Activated naive CD4-positive, alpha-beta T cell treated with Interleukin-2 at 50 U/mL for 16 hours (primary cell): ENCODE results near the gene FGFBP2.

Source experiments
- DNase-seq: peaks from one replicate; pipeline ENCODE4 v3.0.0-alpha.2; 2020

The FGFBP2 gene

DNA sequence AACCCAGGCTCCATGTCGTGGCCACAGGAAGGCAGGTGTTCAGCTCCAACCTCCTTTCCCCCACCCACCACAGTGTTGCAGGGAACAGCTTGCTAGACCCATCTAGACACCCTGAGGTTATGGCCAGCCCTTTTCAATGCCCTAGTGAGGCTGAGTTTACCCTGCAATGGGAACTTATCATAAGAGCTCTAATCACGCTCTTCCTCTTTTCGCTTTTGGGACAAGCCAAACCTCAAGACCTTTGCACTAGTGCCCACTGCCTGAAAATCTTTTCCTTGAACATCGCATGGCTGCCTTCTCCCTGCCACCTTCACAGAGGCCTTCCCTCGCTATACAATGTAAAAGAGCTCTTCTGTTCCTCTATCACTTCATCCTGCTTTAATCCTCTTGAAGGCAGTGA lies 2.4 kb upstream of the FGFBP2 start:
- no peak for DNase-seq

DNA sequence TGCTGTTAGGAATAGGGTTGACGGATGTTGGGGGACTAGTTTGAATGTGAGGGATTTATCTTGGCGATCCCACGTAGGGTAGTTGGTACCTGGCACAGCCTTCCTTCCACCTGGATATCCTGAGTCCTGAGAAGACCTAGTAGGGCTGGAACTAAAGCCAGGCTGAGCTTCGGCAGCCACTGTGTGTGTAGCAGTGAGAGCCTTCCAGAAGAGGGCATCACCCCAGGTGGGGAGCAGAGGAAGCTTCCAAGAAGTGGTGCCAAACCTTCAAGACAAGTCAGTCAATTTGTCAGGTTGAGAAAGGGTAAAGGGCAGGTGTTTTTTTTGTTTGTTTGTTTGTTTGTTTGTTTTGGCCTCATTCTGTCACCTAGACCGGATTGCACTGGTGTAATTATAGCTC lies 1.2 kb upstream of the FGFBP2 start:
- no peak for DNase-seq

DNA sequence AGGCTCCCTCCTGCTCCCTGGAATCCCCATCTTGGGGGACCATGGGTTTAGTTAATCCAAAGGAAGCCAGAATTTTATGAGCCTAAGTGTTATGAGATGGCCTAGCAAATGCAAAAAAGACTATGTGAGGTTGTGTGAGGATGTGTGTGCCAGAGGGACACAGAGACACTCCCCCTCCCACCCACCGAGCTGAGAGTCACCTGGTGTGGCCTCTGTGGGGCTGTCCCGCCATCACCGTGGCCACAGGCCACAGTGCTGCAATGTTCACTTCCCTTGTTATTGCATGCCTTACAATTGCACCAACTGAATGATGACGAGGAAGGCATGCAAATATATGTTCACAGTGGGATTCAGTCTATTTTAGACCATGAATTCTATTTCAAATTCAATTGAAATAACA lies 601 bp upstream of the FGFBP2 start:
- DNase-seq = peak; percentile 30

DNA sequence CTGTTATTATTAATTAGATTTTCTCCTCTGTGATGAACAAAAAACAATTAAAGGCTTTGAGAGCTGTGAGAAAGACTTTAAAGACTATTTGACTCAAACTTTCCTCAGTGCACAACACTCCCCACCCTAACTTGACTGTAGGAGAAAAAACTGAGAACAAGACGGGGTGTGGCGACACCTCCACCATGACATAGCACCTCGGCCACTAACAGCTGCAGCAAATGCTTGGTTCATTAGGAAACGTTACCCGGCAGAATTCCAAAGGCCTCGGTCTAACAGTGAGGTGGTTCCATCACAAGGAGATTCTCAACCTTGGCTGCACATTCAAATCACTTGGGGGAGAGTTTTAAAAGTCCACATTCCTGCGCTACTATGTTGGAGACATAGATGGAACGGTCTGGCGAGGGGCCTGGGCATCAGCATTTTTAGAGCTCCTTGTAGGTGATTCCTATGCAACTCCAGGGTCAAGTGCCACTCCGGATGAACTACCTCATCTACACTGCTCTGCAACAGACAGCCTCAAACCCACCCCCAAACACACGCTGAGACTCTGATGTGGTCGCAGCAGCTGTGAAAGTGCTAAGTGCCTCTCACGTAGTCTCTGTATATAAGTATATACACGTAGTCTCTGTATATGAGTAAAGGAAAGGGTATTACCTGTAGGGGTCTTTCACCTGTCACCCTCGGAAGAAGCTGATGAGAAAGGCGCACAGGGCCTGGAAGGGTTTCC lies 1.0 kb downstream of the FGFBP2 start:
- DNase-seq = no peak

DNA sequence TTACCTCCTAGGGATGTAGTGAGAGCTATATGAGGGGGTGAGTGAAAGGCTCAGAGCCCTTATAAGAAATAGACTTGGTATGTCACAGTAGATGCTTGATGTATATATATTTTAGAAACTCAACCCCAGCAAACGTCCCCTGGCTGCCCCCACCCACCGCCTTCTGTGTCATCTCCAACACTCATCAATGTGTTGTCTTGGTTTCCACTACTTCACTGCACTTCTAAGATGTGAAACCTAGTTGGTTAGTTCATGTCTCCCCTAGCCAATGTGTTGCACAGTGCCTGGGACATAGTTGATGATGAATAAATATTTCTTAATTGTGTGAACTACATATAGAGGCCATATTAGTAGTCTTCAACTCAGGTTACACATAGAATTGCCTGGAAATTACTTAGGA lies 4.4 kb downstream of the FGFBP2 start:
- no peak for DNase-seq

DNA sequence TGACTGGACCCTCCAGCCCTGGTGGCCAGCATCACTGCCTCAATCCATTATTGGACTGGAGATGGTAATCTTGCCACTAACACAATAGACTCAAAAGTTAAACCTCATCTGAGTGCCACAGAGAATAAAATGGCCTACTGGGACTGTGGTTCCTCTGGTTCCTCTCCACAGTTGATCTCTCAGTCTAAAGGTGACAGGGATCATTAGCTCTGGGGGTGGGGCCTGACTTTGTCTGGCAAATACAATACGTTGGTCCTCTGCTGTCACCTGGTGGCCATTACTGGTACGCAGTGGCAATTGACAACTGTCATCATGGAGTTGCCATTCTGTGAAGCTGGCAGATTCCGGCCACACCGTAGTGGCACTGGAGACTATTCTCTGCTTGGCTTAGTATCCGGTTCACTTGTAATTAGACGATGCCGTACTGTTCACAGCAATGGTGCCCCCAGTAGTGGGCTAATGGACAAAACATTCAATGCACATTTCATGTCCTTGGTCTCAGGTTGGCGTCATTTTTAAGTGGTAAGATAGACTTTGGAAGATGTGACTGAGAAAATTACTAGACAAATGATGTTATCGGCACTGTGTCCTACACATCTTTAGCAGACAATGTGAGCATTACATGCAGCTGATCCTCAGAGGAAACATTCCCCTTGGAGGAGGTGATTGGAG lies 6.7 kb downstream of the FGFBP2 start:
- DNase-seq = peak; percentile 78

DNA sequence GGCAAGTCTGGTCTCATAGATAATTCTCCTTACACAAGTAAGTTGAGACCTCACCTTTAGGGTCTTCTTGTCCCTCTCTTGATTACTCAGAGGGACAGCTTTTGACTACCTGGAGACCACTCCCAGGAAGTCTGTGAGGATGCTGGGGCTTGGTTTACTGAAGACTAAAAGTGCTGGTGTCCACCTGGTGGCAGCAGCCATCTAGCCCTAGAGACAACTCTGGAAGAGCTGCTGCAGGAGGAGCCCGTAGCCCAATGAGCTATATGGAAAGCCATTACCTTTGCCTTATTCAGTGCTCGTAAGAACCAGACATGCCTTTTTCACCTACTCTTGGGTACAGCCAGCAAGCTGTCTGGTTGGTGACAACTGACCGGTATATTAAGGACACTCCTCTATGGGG lies 7.3 kb downstream of the FGFBP2 start:
- no peak for DNase-seq

DNA sequence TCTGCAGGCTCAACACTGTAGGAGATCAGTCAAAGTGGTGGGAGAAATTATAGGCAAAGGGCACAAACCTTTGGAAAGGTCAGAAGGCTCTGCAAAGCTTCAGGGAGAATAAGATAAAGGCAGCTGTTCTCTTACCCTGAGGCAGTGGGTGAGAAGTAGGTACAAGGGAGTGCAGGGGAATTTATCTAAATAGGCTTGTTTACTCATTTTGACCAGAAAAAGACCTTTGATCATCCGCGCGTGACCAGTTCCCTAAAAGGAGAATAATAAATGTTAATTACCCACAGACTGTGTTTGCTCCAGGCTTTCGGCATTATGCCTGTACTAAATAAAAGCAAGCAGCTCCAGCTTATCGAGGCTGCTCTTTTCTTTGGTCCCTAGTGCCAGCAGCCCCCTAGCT lies 9.3 kb downstream of the FGFBP2 start:
- DNase-seq = no peak

DNA sequence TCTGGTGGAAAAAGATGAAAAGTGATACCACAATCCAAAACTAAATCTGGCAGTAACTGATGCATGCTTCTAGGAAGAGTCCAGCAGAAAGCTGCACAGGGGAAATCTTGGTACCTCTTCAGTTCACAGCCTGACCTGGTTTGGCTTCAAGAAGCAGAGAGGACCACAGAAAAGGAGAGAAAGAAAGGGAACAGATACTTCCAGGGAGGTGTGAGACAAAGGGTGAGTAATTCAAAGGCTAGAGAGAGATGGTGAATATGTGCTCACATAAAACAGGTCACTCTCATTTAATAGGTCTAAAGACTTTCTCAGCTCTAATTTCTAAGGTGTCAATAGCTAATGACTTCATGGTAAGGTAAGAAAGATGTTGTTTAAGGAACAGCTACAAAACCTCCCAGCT lies 11.2 kb downstream of the FGFBP2 start:
- no peak for DNase-seq

DNA sequence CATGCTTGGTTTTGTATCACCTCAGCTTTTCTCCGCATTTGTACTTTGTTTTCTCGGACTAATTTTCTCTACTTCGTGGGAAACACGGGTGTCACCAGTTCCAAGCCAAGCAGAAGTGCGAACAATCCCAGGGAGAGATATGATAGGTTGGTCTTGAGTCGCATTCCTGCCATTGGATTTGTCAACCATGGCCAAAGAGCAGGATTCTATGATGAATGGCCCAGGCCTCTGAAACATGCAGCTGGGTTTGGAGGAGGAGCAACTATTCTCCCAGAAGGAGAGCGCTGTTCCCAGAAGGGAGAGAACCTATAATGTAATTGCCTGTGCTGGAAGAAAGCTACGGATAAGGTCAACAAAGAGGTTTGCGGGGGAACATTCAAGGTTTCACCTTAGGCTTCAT lies 14.1 kb downstream of the FGFBP2 start:
- DNase-seq = no peak

DNA sequence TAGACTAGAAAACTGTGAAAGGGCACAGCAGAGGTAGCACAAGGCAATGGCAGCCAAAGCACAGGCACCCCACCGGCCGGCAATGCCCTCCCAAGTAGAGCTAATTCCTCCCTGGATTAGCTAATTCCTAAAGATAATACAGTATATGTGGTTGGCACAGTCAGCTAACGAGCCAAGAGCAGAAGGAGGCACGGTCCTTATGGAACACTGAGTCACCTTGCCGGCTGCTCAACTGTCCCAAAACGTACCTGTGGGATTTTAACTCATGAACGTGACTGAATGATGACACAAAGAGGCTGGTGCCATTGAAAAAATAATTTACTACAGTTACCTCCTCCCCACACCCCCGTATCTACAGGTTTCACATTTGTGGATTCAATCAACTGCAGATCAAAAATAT lies 15.3 kb downstream of the FGFBP2 start:
- no peak for DNase-seq

DNA sequence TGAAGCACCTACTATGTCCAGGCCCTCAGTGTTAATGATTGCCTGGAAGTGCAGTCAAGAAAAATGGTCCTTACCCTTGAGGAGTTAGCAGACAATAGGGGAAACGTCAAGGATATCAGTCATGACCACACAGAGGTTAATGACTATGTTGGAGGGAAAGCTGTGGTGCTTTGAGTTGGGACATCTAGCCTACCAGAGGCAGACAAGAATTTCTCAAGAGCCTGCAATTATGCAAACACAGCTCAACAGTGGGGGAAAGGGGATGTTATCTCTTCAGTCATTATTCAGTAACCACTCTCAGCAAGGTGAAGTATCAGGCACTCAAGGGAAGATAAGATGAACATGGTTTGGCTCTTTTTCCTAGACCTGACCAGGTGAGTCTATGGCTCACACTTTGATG lies 17.5 kb downstream of the FGFBP2 start:
- DNase-seq = no peak

DNA sequence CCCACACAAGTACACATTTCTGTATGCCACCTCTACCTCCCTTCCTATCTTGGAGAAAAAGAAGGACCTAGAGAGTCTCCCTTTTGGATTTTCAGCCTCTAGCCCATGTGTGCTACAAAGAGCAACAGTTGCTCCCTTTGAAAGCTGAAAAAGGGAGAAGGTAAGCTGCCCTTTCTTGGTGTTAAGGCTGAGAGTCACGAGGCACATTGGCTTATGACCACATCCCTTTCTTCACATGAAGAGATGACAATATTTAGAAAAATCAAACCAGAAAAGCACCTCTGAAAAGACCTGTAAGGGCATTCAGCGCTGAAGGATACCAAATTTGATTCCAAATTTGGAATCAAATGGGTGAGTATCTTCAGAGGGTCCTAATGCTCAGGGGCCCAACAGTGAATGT lies 18.1 kb downstream of the FGFBP2 start:
- DNase-seq = no peak

DNA sequence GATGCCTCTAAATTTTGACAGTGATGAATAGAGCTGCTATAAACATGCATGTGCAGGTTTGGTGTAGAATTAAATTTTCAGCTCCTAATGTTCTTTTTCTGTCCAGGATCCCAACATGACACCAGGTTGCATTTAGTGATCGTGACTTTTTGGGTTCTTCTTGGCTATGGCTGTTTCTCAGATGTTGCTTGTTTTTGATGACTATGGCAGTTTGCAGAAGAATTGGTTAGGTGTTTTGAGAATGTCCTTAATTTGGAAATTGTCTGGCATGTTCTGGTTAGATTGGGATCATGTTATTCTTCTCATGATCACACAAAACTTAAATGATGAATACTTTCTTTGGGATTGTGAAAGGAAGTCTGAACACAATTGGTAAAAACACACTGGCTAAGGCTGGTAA lies 20.7 kb downstream of the FGFBP2 start:
- DNase-seq = no peak

DNA sequence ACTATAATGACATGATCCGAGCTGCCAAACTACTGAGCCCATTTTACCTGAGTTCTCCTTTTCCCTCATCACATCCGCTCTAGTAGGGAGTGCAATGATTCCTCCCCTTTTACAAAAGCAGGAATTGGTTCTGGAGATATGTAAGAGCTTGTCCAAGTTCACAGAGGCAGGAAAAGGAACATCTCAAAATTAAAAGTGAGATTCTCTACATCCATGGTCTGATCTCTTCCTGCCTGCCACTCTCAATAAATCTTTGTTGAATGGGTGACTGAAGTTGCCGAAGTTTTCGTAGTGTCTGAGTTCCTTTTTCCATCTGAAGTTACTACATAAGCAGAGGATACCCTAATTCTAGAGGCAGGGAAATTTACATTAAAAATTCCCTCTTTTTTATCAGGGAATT lies 24.3 kb downstream of the FGFBP2 start, which contains the start of gene FGFBP1:
Gene FGFBP1 (minus strand): TSS at position 101 of the 400 bp plus-strand sequence. CDS start 2,108 bp downstream, outside the sequence.
- no peak for DNase-seq

DNA sequence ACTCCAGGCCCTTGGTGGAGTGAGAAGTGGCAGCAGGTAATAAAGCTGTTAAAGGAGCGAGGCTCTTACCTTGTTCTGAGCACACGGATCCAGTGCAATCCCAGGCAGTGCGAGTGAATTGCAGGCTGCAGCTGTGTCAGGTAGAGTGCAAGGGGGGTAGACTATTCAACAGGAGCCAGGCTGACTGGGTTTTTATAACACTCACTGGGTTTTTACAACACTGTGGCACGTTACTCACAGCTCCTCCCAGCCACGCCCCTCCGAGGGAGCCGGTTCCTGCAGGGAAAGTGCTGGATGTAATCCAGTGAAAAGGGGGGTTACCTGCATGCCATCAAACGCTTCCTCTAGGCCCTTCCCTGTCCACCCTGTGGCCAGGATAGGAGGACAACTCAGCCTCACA lies 24.8 kb downstream of the FGFBP2 start:
- DNase-seq = no peak

DNA sequence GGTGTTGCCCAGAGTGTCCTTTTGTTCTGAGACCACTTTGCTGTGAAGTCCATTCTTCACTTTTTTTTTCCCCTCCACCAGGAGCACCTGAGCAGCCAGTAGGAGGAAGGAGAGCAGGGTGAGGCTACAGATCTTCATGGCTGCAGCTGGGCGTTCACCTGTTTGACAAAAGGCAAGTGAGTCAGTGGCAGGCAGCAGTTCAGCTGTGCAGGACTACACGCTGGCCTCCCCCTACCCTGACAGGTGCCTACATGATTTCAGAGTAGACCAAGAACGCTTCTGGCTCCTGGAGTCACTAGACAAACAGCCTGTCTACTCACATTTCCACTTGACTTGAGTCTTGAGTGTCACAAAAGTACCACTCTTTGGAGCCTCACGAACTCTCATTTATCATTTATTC lies 26.5 kb downstream of the FGFBP2 start:
- DNase-seq = no peak

DNA sequence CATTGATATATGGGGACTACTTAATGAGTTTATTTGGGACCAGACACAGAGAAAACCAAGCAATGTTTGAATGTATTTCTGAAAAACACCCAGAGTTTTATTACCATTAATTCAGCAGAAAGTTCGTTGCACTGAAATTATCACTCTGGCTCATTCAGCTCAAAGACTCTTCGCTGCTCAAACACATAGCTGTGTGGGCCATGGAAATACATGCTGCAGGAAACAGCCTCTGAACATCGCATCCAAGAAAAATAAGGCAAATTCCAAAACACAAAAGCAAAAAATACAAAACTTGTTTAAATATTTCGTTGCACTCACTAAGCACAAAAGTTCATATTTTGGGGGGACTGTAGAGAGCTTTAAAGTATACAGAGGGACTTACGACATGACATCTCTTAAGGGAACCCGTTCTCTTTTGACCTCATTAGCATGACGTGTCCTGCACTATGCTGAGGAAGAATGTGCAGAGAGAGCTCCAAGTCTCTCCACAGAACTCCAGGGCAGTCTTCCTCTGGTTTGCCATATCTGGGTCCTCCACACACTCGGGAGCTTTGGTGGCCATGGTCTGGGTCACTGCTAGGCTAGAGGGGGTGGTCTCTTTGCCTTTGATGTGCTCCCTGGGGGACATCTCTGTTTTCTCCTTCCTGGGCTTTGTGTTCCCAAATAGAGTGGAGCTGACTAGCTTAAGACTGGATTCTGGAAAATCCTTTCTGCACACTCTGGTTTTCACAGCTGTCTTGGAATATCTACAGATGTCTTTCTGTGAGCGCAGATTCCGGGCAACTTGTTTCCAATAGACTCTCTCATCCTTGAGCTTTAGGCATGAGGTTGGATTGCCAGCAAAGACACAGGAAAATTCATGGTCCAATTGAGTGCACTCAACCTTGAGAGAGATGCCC lies 27.2 kb downstream of the FGFBP2 start:
- no peak for DNase-seq

DNA sequence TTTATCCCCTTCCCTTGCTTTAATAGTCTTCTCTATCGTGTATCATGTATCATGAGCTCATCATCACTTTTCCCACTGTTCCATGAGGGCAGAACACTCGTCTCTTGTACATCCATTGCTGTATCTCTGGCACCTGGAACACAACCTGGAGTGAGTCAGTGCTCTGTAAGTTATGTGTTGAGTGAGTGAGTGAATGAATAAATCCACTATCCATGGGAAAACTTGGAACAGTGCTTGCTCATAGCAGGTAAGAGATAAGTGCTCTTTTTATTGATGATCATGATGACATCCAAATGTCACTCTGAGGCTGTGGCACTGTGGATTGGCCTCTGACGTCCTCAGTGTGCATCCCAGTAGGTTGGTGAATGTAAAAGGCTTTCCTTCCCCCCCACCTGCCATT lies 28.7 kb downstream of the FGFBP2 start:
- DNase-seq = no peak

DNA sequence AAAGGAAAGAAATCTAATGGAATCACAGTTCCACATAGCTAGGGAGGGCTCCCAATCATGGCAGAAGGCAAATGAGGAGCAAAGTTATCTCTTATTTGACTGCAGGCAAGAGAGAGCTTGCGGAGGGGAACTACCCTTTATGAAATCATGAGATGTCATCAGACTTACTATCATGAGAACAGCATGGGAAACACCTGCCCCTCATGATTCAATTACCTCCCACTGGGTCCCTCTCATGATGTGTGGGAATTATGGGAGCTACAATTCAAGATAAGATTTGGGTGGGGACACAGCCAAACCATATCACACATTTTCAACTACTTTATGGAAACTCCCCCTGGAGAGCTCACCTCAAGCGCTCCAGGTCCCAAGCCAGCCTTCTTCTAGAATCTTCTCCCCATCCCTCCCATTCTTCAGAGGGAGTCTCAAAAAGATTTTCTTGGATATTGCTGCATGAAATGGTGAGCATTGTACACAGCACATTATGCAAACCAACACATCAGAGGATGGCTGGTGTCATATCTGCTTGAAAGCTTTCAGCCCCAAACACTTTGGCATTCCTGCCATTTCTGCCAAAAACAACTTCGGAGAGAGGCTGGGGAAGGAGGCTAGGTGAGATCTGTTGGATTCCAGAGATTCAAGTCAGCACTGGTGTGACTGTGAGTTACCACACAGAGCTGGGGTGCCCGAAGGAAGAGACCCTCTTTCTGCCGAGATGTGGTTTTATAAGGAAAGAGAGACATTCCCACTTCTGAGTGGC lies 31.3 kb downstream of the FGFBP2 start:
- DNase-seq = no peak

DNA sequence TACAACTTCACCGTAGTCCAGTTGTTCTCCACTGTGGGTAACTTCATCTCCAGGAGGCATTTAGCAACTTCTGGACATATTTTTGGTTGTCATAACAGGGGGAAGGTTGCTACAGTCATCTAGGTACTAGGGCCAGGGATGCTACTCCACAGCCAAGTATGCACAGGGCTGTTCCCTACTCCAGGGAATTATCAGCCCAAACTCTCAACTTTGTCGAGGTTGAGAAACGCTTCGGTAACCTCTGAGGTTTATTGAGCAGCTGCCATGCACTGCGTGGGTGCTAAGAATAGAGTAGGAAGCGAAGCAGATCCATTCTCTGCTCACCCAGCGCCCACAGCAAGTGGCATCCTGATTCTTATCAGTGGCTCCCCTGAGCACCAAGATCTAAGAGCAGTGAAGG lies 32.7 kb downstream of the FGFBP2 start:
- no peak for DNase-seq

DNA sequence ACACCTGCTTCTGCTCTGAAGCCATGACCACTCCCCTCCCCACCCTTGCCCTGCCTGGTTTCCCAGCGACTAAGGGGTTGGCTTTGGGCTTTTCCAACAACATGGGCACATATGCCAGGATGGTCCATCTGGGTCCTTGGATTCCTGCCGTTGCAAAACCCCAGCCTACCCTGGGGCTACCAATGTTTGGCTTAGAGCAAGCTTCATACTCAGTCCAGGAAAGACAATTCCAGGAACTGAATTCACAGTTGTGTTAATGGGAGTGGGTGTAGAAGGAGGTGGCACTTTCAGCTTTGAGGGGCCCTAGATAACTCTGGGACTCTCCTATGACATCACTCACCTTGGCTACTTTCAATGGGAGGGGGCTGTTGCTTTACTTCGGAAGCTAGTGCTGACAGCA lies 33.4 kb downstream of the FGFBP2 start:
- DNase-seq = no peak

DNA sequence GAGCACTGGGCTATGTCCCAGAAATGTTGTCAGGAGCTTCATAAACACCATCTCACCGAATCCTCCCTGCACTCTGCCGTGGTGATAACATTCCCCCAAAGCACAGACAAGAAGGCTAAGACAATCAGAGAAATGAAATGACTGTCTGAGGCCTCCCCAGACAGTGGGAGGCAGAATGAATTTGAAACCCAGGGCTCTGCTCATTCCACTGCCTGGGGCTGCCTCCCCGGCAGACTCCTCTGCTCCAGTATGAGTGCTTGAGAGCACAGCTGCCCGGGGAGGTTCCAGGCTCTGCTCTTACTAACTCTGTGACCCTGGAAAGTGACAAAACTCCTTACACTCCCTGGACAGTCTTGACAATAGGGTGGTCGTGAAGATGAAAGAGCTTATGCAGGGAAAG lies 34.1 kb downstream of the FGFBP2 start:
- no peak for DNase-seq
